Hypothalamus (tissue), 51 donors: ENCODE data around the gene KCNC1.

Experiments
- DNase-seq, 51 donors: peaks; one replicate each; lab custom pipeline; 2025; lab: John Stamatoyannopoulos, UW

The KCNC1 gene

DNA sequence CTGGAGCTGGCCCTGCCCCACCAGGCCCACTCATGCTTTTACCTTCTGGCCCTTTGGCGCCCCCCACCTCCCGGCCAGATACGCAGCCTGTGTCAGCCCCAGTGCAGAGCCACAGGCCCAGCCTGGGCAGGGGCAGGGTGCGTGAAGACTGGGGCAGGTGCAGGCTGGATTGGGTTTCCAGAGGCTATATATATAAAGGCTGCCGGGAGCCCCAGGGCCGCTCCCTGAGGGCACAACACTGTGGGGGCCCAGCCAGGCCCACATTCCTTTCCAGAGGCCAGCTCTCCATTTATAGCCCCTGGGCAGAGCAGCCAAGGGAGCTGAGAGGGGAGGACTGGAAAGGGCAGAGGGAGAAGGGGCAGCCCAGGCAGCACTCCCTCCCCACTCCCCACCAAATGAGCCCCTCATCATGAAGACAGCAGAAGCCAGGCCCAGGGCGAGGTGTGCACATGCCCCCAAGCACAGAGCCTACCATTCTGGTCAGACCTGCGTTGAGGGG is 20.2 kb upstream of the KCNC1 start:
- no peak for DNase-seq

DNA sequence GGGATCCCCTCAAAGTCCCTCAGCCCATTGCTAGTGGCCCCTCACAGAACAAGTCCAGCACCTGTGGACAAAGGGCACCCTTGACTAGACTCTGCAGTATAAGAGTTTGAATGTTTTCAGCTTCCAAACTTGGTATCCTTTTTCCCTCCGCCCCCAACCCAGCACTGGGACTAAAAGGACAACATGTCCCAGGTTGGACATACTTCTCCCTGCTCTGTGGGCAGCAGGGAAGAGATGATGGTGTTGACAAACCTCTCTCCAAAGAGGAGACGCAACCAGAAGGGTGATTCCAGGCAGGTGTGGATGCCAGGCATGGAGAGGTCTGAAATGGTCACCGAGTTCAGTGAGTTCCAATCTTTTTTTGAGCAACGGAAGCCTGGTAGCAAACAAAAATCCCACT is 19.7 kb upstream of the KCNC1 start:
- DNase-seq: no peak

DNA sequence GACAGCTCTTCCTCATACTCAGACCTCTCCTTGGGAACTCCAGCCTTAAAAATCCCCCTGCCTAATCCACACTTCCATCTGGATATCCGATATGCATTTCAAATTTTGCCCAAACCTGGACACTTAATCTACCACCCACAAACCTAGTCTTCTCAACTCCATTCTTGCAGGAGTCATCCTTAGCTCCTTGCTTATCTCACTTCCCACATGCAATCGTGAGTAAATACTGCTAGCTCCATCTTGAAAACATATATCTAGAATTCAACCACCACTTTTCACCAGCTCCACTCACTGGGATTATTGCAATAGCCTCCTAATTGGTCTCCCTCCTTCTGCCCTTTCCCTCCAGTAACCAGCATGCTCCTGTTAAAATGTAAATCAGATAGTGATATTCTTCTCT is 17.8 kb upstream of the KCNC1 start:
- no peak for DNase-seq

DNA sequence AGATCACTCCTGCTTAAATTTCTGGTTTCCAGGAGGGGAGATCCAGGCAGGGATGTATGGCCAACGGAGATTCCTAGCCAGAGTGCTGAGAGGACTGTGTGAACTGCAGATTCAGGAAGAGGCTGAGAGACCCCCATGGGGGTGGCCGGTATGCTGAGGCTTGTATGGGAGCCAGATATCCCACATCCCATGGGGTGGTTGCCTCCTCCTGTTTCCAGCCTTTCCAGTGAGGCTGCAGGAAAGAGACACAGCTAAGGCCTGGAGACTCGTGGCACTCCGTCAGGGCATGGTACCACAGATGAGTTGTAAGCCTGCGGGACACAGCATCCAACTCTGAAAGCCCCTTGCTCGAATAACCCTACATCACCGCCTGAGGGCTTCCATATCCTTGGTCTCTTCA is 16.6 kb upstream of the KCNC1 start:
- DNase-seq: no peak

DNA sequence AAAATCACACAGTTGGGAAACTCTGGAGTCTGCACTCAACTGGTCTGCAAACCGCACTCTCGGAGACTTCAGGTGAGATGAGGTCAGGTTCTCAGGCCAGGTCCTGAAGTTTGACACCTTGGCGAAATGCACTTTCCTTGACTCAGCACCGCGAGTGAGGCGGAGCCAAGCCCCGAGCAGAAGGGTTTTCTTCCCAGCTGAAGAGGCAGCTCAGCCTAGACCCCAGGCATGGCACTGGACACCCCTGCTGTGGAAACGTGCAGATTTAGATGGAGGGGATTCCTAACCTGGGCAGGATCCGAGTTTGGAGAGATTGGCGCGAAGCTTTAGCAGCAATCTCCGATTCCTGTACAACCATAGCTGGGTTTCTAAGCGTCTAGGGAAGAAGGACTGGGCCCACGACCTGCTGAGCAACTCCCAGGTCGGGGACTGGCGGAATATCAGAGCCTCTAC is 16.0 kb upstream of the KCNC1 start:
- no peak for DNase-seq

DNA sequence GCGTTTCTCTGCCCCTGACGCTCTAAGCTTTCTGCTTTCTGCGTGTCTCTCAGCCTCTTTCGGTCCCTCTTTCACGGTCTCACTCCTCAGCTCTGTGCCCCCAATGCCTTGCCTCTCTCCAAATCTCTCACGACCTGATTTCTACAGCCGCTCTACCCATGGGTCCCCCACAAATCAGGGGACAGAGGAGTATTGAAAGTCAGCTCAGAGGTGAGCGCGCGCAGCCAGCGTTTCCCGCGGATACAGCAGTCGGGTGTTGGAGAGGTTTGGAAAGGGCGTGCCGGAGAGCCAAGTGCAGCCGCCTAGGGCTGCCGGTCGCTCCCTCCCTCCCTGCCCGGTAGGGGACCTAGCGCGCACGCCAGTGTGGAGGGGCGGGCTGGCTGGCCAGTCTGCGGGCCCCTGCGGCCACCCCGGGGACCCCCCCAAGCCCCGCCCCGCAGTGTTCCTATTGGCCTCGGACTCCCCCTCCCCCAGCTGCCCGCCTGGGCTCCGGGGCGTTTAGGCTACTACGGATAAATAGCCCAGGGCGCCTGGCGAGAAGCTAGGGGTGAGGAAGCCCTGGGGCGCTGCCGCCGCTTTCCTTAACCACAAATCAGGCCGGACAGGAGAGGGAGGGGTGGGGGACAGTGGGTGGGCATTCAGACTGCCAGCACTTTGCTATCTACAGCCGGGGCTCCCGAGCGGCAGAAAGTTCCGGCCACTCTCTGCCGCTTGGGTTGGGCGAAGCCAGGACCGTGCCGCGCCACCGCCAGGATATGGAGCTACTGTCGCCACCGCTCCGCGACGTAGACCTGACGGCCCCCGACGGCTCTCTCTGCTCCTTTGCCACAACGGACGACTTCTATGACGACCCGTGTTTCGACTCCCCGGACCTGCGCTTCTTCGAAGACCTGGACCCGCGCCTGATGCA is 15.3 kb upstream of the KCNC1 start, which contains the start of gene MYOD1:
Gene MYOD1 (plus strand): TSS at position 544 of the 910 bp plus-strand sequence. CDS start 212 bp downstream, at position 756.
- no peak for DNase-seq

DNA sequence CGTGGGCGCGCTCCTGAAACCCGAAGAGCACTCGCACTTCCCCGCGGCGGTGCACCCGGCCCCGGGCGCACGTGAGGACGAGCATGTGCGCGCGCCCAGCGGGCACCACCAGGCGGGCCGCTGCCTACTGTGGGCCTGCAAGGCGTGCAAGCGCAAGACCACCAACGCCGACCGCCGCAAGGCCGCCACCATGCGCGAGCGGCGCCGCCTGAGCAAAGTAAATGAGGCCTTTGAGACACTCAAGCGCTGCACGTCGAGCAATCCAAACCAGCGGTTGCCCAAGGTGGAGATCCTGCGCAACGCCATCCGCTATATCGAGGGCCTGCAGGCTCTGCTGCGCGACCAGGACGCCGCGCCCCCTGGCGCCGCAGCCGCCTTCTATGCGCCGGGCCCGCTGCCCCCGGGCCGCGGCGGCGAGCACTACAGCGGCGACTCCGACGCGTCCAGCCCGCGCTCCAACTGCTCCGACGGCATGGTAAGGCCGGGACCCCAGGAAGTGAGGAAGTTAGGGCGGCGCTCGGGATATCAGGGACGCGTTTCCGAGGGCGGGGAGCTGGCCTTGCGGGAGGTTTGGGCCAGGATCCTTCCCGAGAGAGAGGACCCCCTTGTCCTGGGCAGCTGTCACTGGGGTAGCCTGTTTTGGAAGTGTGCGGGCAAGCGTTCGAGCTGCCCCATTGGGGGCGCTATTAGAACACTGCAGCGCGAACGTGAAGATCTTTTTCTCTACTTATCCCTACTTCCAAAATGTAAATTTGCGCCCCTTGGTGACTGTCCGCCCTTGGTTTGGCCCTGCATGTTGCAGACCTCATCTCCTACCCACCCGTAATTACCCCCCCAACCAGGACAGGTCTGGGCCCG is 14.4 kb upstream of the KCNC1 start:
- DNase-seq: no peak

DNA sequence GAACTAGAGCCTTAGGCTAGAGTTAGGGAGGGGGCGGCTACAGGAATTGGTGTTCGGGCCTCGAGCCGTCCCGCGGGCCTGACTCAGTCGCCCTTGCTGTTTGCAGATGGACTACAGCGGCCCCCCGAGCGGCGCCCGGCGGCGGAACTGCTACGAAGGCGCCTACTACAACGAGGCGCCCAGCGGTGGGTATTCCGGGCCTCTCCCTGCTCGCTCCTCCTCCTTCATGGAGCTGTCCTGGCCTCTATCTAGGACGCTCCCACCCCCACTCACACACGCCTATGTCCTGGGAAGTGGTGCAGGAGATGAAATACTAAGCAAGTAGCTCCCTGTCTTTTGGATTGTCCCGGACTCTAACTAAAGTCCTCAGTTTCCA is 13.8 kb upstream of the KCNC1 start:
- DNase-seq: no peak

DNA sequence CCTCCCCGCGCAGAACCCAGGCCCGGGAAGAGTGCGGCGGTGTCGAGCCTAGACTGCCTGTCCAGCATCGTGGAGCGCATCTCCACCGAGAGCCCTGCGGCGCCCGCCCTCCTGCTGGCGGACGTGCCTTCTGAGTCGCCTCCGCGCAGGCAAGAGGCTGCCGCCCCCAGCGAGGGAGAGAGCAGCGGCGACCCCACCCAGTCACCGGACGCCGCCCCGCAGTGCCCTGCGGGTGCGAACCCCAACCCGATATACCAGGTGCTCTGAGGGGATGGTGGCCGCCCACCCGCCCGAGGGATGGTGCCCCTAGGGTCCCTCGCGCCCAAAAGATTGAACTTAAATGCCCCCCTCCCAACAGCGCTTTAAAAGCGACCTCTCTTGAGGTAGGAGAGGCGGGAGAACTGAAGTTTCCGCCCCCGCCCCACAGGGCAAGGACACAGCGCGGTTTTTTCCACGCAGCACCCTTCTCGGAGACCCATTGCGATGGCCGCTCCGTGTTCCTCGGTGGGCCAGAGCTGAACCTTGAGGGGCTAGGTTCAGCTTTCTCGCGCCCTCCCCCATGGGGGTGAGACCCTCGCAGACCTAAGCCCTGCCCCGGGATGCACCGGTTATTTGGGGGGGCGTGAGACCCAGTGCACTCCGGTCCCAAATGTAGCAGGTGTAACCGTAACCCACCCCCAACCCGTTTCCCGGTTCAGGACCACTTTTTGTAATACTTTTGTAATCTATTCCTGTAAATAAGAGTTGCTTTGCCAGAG is 13.2 kb upstream of the KCNC1 start:
- DNase-seq: no peak

DNA sequence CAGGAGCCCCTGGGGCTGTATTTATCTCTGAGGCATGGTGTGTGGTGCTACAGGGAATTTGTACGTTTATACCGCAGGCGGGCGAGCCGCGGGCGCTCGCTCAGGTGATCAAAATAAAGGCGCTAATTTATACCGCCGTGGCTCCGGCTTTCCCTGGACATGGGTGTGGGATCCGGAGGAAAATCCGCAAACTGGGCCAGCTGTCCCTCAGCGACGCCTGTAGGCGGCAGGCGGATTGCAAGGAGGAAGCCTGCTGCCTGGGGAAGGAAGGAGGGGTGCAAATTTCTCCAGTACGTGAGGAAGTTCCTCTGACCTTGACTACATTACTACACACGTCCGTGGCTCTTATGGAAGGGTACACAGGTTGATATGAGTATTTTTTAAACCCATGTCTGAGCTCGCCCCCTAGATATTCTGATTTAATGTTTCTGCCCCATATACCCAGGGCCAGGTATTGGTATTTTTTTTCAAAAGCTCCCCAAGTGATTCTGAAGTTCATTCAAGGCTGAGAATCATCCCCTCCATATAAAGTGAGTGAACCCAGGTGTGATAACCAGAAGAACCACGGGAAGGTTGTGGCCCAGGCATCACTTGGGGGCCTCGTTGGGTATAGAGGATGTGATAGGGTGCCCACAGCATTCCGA is 12.5 kb upstream of the KCNC1 start:
- DNase-seq: no peak

DNA sequence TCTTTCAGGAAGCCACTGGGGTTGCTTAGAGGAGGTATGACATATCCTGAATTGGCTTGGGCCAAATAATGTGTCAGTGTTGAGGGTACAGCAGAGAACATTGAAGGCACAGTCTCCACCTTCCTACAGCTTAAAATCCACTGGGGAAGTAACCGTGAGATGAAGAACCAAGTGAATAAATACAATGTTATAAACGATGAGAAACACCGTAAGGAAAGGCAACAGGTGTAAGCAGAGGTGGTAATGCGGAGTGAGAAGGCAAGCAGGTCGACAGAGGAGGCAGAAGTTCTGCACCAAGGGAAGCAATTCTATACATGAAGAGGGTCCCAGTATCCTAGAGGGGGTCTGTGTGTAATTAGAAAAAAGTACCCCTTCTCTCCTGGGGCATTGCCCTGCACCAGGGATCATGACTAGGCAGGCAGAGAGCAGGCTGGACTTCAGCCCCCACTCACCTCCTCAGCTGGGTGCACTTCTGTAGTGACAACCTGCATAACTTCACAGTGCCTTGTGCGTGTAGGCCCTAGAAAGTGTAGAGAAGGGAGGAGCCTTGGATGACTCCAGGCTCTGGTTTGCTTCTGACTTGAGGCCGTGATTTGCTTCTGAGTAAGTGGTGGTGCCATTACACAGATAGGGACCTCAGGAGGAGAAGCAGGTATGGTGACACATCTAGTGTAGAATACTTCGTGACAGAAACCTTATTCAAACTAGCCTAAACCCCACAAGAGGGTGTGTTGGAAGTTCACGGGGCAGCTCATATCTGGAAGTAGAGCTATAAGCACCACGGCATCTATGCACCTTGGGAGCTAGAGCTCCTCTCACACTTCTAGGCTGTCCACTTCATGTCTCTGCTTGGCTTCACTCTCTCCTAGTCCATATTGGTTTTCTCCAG is 10.3 kb upstream of the KCNC1 start:
- no peak for DNase-seq

DNA sequence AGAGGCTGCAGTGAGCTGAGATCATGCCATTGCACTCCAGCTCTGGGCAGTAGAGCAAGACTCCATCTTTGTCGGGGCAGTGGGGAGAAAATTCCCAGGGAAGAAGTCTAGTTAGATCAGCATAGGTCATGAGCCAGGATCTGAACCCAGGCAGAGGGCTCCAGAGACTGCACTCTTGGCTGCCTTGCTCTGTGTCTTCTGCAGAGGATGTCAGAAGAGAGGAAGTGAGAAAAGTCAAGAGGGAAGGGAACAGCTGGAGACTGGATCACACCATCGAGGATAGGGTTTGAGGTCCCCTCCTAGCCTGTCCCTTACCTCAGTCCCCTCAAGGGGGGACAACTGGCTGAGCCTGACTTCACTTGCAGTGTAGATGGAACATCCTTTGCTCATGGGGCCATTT is 9.4 kb upstream of the KCNC1 start:
- DNase-seq: no peak

DNA sequence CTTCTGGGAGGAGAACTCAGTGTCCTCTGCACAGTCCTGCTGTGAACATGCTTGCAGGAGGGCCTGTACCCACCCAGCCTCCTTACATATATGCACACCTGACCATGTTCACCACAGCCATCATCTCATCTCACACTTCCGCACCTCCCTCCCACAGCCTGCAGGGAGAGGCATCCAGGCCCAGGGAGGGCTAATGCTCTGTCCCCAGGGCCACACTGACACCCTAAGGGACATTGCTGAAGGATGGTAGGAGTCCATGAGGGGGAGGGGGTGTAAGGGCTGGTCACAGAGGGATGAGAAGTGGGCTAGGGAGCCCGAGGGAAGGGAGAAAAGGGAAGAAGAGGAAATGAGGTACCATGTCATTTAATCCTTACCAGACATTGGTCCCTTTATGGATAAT is 4.4 kb upstream of the KCNC1 start:
- DNase-seq: no peak

DNA sequence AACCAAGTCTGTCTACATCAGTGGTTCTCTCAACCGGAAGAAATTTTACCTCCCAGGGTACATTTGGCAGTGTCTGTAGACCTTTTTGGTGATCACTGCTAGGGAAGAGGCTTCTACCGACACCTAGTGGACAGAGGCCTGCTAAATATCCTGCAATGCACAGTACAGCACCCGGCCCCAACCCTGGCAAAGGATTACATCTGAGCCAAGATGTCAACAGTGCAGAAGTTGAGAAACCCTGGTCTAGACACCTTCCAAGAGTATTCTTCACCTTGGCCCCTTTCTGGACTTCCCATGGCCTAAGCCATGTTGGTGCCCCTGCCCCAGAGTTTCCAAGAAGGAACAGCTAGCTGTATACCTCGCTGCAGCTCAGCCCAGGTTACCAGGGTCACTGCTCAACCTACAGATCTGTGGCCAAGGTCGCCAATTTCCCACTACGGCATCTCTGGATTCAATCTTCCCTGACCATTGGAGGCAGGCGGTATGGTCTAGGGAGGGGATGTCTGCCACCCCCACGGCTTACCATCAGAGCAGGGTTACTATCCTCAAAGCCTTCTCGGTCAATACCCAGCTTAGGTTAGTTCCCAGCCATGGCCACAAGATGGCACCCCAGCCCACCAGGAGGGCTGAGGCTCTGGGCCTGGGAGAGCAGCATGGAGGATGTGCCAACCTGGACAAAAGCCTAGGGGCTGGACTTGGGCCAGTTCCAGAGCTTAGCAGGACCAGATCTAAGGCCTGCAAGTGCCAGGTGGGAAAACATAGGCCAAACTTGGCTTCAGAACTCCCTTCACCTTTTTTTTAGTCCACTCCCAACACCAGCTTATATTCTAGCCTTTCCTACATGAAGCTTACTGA is 3.7 kb upstream of the KCNC1 start:
- peak; percentile 16 to 88 (median 72) for DNase-seq

DNA sequence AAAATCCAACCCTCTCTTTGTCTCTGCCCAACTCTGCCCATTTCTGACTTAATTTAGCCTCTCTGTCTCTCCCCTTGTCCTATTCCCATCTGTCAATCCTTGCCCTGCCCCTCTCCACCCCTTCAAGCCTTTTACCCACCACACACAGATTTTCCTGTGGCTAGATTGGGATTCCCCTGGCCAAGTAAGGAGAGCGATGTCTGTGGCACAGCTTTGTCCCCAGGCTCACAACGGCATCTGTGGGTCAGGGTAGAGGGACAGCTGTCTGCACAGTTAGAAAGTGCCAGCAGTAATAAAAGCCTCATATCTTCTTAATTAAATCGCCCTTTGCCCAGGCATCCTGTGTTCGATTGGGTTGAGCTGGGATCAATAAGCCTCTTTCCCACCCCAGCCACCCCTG is 1.3 kb upstream of the KCNC1 start:
- DNase-seq: no peak

DNA sequence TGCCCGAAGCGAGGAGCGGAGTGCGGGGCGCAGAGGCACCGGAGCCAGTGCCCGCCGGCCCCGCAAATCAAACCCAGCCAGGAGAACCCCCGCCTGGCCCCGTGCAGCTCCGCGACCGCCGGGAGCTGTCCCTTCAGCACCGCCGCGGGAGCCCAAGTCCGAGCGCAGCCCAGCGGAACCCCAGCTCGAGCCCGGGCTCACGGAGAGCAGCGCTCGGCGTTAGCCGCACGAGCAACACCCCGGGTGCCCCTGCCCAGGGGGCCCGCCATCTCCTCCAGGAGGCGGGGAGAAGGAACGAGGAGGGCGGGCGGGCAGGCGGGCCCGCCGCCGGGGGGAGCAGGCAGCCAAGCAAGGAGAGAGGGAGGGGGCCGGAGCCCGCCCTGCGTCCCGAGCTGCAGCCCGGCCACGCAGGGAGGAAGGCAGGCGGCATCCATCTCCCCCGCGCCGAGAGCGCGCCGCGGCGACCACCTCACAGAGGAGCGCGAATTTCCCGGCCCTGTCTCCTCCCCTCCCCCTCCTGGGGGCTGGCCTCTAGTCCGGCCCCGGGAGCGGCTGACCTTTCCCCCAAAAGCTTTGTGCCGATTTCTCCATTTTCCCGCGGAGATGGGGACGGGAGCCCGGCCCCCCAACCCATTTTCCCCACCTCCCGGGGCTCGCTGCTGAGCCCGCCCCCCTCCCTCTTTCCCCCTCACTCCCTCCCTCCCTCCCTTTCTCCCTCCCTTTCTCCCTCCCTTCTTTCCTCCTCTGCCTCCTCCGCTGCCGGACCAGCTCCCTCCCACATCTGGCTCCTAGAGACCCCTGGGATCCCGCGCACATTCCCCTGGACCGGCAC is 621 bp downstream of the KCNC1 start:
- peak in 28 of 51 donors; percentile 5 to 61 (median 37) for DNase-seq
